ENCODE results near the gene SLC25A47.

DNA sequence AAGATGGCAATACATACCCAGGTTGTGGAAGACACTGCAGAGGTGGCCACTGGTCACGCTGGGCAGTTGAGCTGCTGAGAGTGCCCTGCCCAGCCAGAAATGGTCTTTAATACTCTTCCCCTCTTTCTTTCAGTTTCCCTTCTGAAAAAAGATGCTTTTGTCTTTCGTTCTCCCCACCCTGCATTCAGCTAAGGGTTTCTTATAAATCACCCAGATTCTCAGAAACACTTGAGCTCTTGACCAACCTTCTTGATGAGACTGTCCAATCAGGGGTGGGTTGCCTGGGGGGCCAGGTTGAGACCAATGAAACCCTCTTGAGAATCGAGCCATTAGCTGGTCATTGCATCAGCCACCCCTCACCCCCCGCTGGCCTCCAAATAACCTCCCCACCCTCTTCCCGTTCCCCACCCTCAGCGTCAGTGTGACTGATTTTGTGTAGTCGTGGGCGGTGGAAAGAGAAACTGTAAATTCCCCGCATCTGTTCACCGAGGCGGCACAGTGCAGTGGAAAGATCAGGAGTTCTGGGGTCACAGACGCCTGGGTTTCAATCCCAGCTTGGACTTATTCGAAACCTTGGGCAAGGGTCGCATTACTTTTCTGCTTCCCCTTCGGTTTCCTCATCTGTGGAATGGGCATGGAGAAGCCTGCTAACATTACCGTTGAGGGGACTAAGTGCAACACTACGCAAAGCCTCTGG lies 52.3 kb downstream of the SLC25A47 start:
- TF ChIP-seq, protein P1, sequence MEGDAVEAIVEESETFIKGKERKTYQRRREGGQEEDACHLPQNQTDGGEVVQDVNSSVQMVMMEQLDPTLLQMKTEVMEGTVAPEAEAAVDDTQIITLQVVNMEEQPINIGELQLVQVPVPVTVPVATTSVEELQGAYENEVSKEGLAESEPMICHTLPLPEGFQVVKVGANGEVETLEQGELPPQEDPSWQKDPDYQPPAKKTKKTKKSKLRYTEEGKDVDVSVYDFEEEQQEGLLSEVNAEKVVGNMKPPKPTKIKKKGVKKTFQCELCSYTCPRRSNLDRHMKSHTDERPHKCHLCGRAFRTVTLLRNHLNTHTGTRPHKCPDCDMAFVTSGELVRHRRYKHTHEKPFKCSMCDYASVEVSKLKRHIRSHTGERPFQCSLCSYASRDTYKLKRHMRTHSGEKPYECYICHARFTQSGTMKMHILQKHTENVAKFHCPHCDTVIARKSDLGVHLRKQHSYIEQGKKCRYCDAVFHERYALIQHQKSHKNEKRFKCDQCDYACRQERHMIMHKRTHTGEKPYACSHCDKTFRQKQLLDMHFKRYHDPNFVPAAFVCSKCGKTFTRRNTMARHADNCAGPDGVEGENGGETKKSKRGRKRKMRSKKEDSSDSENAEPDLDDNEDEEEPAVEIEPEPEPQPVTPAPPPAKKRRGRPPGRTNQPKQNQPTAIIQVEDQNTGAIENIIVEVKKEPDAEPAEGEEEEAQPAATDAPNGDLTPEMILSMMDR (IDR thresholded peaks at IDR 0.05), result no peak
- no peak for TF ChIP-seq ZFX (IDR thresholded peaks at IDR 0.05; ENCODE audit: borderline replicate concordance)
